C4-2B (cell line): ENCODE measurements around the gene SEMA4B.

Source experiments
- ZFX ChIP-seq: fragments of 450-650 bp; IDR thresholded peaks from 2 replicates; pipeline ENCODE4 v1.6.1; 2017
- TF ChIP-seq, protein P1 (sequence below): fragments of 450-650 bp; conservative IDR thresholded peaks from 2 replicates; pipeline ENCODE4 v1.5.1; 2017; ENCODE audit warnings: mild to moderate bottlenecking

DNA sequence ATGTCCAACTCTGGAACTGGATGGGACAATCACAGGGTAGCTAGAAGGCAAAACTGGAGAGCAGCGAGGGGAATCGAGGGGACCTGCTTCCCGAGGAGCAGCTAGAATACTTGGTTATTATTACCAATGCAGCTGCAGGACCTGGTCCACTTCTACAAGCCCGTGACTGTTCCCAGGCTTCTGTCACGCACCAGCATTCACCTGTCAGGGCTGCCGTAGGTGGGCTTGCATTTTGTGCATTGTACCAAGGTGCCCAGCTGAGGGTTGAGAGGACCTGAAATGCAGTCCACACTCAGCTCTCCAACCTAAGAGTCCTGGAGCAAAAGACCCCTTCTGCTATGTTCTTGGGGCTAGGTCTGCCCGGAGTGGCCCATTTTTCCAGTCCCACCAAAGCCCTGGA lies 2.3 kb downstream of the SEMA4B start:
- TF ChIP-seq, protein P1, sequence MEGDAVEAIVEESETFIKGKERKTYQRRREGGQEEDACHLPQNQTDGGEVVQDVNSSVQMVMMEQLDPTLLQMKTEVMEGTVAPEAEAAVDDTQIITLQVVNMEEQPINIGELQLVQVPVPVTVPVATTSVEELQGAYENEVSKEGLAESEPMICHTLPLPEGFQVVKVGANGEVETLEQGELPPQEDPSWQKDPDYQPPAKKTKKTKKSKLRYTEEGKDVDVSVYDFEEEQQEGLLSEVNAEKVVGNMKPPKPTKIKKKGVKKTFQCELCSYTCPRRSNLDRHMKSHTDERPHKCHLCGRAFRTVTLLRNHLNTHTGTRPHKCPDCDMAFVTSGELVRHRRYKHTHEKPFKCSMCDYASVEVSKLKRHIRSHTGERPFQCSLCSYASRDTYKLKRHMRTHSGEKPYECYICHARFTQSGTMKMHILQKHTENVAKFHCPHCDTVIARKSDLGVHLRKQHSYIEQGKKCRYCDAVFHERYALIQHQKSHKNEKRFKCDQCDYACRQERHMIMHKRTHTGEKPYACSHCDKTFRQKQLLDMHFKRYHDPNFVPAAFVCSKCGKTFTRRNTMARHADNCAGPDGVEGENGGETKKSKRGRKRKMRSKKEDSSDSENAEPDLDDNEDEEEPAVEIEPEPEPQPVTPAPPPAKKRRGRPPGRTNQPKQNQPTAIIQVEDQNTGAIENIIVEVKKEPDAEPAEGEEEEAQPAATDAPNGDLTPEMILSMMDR, result no peak
- TF ChIP-seq ZFX, result no peak
